NCI-H1417 (cell line): ENCODE measurements around the gene KCNK15.

Experiments
- DNase-seq, 3 experiments: peaks; one replicate each; lab custom pipeline; 2025; lab: John Stamatoyannopoulos, UW

KCNK15 gene

GRCh38 chr20:44788706-44789456 lies 43.2 kb downstream of the KCNK15 start:
- DNase-seq, result no peak

DNA sequence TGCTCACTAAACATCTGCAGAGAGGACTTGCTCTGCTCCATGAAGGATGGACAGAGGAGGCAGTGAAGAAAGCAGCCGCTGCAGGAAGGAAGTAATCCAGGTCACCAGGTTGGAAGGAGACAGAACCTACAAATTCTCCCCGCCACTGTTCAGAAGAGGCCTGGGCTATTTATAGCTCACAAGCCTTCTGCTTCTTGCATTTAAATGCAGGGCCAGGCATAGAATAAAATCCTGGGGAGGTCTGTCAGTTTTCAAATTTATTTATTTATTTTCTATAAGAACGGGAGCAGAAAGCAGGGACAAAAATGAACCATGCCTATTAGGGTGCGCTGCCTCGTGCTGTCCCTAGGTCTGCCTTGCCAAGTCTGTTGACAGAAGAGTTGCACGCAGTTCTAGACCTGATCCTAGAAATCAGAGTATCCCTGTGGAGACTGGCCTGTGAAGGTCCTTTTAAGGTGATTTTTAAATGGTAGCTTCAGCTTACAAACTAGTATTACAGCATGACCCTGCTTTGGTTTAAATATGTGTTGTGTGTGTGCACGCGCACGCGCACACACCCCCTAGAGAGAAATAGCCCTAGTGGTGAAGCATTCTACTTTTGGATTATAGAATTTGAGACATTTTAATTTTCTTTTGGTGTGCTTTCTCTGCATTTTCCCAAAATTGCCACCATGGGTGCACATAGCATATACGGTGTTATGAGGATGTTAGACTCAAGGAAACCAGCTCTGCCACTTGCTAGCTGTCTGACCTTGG lies 45.2 kb downstream of the KCNK15 start:
- DNase-seq, result no peak

DNA sequence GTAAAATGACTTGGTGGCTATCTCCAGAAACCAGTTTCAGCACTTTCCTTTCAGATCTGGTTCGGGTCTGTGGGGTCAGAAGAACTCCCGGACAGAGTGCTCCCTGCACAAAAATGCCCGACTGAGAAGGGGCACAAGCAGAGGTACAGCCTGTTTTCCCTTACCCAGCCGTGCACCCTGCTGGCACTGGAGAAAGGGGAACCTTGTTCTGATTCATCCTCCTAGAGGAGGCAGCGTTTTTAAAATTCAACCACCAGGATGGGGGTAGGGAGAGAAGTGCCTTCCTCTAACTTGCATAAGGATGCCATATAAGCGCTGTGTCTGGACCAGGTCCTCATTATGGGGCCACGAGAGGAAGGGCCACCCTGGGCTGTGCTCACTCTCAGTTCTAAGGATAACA lies 47.1 kb downstream of the KCNK15 start:
- no peak for DNase-seq

DNA sequence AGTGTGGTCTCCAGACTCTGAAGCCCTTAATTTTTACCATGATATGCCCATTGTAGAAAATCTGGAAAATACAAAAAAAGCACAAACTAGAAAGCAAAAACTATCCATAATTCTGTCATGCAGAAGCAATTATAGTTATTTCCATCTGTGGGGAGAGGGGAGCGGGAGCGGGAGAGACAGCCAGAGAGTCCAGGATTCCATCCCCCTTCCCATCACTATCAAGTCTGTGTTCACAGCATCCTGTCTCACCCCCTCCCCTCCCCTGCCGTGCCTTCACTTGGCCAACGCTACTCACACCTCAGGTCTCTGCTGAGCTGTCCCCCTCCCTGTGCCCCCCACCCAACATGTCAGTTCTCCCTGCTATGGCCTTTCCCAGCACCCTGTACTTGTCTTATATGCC lies 50.2 kb downstream of the KCNK15 start:
- no peak for DNase-seq

DNA sequence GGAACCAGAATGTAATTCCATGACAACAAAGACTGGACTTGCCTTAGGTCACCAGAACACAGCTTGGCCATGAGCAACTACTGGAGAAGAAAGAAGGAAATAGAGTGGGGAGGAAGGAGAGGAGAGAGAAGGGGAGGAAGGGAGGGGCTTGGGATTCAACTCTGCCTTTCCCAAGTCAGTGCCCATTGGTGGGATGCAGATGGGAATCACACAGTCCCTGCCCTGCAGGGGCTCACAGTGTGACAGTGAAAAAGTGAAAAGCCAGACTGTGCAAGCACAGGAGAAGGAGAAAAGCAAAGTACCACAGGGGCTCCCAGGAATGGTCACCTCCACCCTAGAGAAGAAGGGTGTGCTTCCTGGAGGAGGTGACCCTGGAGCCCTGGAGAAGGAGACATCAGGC lies 50.6 kb downstream of the KCNK15 start:
- no peak for DNase-seq

- DNase-seq, result peak in 1 of 3 experiments; percentile 30
Measured at GRCh38 chr20:44796758-44797457, 51.2 kb downstream of the KCNK15 start.

DNA sequence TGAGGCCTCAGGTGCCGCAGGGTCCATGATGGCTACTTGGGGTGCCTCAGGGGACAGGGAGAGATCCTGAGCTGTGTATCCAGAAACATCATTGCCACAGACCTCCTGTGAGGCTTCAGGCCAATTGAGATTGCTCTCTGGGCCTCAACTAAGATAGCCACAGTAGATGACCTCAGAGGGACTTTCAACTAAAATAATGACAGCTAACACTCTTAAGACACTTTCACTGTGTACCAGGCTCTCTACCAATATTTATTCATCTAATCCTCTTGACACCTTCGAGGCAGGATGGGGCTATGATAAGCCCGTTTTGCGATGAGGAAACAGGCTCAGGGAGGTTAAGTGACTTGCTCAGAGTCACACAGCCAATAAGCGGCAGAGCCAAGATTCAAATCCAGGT lies 54.0 kb downstream of the KCNK15 start:
- no peak for DNase-seq

DNA sequence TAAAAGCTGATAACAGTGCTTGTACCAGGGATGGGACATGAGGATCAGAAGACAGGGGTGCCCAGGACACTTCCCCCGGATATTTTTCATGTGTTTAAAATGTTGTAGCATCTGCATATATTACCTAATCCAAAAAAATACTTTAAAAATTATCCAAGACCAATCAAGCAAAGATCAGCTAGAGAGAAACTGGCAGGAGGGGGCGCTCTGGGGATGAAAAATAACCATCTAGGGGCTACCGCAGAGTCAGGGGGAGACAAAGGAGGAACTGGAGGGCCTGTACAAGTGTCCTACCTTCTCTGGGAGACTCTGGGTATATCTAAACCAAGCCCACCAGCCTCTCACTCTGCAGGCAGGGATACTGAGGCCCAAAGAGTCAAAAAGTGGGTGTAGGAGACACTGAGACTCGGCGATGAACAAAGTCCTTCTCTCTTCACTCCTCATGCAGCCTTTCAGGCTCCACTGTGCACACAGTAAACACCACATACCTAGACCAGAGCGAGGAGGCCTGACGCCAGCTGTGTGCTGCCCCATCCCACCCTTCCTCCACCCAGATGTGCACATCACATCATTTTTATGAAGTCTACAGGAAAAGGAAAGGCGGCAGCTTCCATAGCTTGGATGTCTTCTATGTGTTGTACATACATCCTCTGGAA lies 54.9 kb downstream of the KCNK15 start:
- DNase-seq, result no peak
